Islet of Langerhans (tissue), 1 donor: ENCODE results near the gene ZDHHC5.

Experiments used
- FAIRE-seq: peaks from one replicate; lab custom pipeline; 2011; peaks lifted over from hg19 to GRCh38; lab: Jason Lieb, UNC

ZDHHC5 gene

DNA sequence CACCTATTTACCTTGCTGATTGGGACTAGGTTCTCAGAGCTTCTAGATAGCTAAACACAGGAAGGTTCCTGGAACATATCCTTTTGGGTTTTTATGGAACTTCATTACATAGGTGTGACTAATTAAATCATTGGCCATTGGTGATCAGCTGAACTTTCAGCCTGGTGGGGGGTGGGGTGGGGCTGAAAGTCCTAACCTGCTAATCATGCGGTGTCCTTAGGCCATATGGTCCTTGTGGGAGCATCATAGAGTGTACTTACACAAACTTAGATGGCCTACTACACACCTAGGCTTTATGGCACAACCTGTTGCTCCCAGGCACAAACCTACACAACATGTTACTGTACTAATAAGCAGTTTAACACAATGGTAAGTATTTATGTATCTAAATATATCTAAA lies 64.7 kb downstream of the ZDHHC5 start:
- FAIRE-seq, result no peak

DNA sequence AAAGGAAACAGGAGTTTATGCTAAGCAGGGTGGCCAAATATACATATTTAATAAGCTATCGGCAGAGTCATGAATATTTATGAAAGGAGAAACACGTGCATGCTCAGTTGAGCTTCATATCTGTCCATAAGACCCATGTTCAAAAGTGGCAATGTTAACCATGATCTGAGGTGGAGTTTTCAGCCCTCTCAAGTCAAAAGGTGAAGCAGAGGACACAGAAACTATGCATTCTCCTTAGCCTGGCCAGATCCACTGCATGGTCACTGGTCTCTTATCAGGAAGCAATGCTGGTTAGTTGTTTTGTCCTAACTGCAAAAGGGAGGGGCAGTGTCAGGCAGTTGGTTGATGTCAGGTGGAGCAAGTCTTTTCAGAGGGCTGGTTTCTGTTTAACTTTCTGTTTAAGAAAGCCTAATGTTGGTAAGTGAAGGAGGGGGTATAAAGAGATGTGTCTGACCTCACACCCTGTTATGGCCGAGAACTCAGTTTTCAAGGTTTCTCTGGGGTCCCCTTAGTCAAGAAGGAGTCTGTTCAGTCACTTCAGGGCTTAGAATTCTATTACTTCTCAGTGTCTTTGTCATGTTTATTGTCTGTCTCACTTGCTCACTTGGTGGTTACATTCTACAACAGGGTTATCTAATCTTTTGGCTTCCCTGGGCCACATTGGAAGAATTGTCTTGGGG lies 67.8 kb downstream of the ZDHHC5 start:
- FAIRE-seq, result no peak

DNA sequence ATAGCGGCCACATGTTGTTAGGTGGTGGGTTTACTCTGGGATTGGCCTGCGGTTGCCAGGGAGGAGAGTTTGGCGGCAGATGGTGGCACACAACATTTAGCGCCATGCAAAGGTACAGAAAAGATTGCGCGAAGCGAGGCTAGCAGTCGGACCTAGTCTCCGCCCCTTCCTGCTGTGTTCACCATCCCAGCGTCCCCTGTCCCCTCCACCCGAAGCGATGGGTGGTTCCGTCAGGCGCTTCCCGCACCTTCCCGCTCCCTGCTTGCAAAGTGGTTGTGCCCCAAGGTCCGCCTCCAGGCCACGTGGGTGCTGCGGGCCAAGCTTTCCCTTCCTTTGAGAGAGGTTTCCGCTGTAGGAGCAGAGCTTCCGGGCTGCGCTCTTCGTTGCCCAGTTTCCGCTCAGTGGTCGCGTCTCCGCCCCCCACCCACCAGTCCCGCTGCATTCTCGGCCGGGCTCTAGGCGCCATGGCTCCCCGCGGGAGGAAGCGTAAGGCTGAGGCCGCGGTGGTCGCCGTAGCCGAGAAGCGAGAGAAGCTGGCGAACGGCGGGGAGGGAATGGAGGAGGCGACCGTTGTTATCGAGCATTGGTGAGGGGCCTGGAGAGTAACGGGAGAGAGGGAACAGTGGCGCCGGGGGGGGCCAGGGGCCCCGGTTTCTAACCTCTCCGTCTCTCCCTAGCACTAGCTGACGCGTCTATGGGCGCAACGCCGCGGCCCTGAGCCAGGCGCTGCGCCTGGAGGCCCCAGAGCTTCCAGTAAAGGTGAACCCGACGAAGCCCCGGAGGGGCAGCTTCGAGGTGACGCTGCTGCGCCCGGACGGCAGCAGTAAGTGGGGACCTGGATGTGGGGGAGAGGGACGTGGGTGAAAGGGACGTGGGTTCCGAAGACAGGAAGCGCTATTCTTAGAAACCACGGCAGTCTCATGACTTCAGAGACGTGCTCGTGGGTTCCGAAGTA lies 73.5 kb downstream of the ZDHHC5 start, which contains the start of gene SELENOH:
Gene SELENOH, plus strand, starts transcription at position 360 of the 955 bp plus-strand sequence. Its CDS starts 105 bp downstream, at position 465.
- peak; percentile 24 for FAIRE-seq

DNA sequence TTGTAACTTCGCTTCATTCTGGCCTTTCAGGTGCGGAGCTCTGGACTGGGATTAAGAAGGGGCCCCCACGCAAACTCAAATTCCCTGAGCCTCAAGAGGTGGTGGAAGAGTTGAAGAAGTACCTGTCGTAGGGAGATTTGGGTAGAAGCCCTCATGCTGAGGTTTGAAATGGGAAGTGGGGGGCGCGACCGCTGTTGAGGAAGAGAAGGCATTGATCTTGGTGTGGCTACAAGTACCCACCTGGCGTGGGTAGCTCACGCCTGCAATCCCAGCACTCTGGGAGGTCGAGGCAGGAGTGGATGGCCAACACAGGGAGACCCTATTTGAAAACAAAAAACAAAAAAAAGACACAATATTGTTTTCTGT lies 74.2 kb downstream of the ZDHHC5 start:
- no peak for FAIRE-seq

- FAIRE-seq, result no peak
These were observed 76.4 kb downstream of the ZDHHC5 start for GRCh38 chr11:57744357-57744756.

- FAIRE-seq, result no peak
These were observed 77.3 kb downstream of the ZDHHC5 start for GRCh38 chr11:57745206-57745605.

DNA sequence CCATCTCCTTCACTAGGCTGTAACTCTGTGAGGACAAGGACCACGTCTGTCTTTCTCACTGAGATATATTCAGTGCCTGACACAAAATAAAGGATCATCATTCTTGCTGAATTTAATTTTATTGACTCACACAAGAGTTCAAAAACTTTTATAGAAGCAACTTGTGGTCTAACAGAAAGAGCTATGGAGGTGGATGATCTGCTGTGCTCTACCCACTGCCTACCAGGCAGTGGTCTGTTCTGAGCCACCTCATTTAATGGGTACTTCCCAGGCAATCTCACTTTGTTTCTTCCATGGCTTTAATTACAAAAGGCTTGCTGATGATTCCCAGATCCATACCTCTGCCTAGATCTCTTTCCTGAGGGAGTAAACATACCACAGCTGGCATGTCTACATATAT lies 79.0 kb downstream of the ZDHHC5 start:
- no peak for FAIRE-seq
